OCI-LY7 (cell line): ENCODE results near the gene ASIC2. TPM values are rescaled to one million over a fixed set of nuclear protein-coding genes. Genes with fewer than 3 reads are reported as not detected.

Experiments
- BruUV-seq: library from RNA; stranded (reverse); fragments of 400-500 nt; replicated peaks from 2 replicates; lab custom pipeline; 2021; lab: Mats Ljungman, UMichigan
- CTCF ChIA-PET: fragments of 300-600 bp; sonication (Branson Sonifier 250); formaldehyde crosslinking; loops from one replicate; lab custom pipeline; 2022; ENCODE audit warnings: antibody characterized with exemption; ENCODE audit not compliant: unreplicated experiment; lab: Charles Lee
- POLR2A ChIA-PET: fragments of 300-600 bp; sonication (Branson Sonifier 250); formaldehyde crosslinking; loops from one replicate; lab custom pipeline; 2022; ENCODE audit warnings: antibody characterized with exemption; lab: Charles Lee
- DNase-seq: peaks from one replicate; pipeline ENCODE4 v3.0.0-alpha.2; 2015; ENCODE audit warnings: low spot score
- H2AFZ ChIP-seq: fragments of 200-600 bp; sonication (generic), shearing (Covaris generic); 2 replicates; pipeline ENCODE4 v1.6.1; 2014; ENCODE audit warnings: mild to moderate bottlenecking, antibody characterized with exemption, low read length, moderate library complexity
- H3K27ac ChIP-seq: fragments of 200-600 bp; sonication (generic); 2 replicates; pipeline ENCODE4 v1.5.1; 2014; ENCODE audit warnings: mixed run types, low read depth, mild to moderate bottlenecking, moderate library complexity, low read length, inconsistent platforms; ENCODE audit not compliant: poor library complexity, severe bottlenecking
- H3K36me3 ChIP-seq: fragments of 200-600 bp; sonication (generic); 2 replicates; pipeline ENCODE4 v1.6.1; 2014; ENCODE audit warnings: mild to moderate bottlenecking, antibody characterized with exemption, low read length, moderate library complexity, mixed read lengths; ENCODE audit not compliant: insufficient read depth
- H3K4me1 ChIP-seq: fragments of 200-600 bp; sonication (generic); 2 replicates; pipeline ENCODE4 v1.5.1; 2014; ENCODE audit warnings: mild to moderate bottlenecking, low read length; ENCODE audit not compliant: insufficient read depth, poor library complexity, severe bottlenecking
- H3K4me2 ChIP-seq: fragments of 200-600 bp; sonication (generic); 2 replicates; pipeline ENCODE4 v1.6.1; 2014; ENCODE audit warnings: mild to moderate bottlenecking, low read length
- H3K4me3 ChIP-seq: fragments of 200-600 bp; sonication (generic); 2 replicates; pipeline ENCODE4 v1.5.1; 2014; ENCODE audit warnings: mild to moderate bottlenecking, low read depth, low read length; ENCODE audit not compliant: poor library complexity, severe bottlenecking
- H3K79me2 ChIP-seq: fragments of 200-600 bp; sonication (generic); 2 replicates; pipeline ENCODE4 v1.6.1; 2016; ENCODE audit warnings: low read depth, mild to moderate bottlenecking, low read length, moderate library complexity, mixed read lengths; ENCODE audit not compliant: insufficient read depth
- H3K9me2 ChIP-seq: fragments of 200-600 bp; sonication (generic); 2 replicates; pipeline ENCODE4 v1.6.1; 2016; ENCODE audit warnings: mild to moderate bottlenecking, low read length, mixed read lengths; ENCODE audit not compliant: insufficient read depth
- H3K9me3 ChIP-seq: fragments of 200-600 bp; sonication (generic); 2 replicates; pipeline ENCODE4 v1.6.1; 2014; ENCODE audit warnings: mild to moderate bottlenecking, mixed run types, low read length, mixed read lengths
- H4K20me1 ChIP-seq: fragments of 200-600 bp; sonication (generic); 2 replicates; pipeline ENCODE4 v1.6.1; 2014; ENCODE audit warnings: mild to moderate bottlenecking, antibody characterized with exemption, low read length, moderate library complexity, mixed read lengths; ENCODE audit not compliant: insufficient read depth
- CTCF ChIP-seq: fragments of 200-600 bp; sonication (generic); conservative IDR thresholded peaks from 2 replicates; pipeline ENCODE4 v1.5.1; 2014; ENCODE audit warnings: mild to moderate bottlenecking, antibody characterized with exemption, low read length, moderate library complexity, mixed read lengths
- EZH2phosphoT487 ChIP-seq: fragments of 200-600 bp; sonication (generic); IDR thresholded peaks from 2 replicates; pipeline ENCODE4 v1.6.1; 2018; ENCODE audit warnings: low read depth, borderline replicate concordance, mild to moderate bottlenecking, mixed run types, antibody characterized with exemption, low read length, moderate library complexity, mixed read lengths
- intact Hi-C: fragments of 100-400 bp; cut with micrococcal nuclease; formaldehyde crosslinking; loops from one replicate; pipeline ENCODE4 v1.10.0; 2022; ENCODE audit not compliant: unreplicated experiment
- total RNA-seq, 2 experiments: library from RNA; depleted of rRNA in 1 of 2; stranded (reverse); fragments of >200 nt in 1 of 2; shearing (Covaris generic) in 1 of 2; gene quantifications; 2 replicates each; pipeline ENCODE4 v1.2.3, GENCODE V29; 2014 to 2022

Gene ASIC2
- total RNA-seq, 2 experiments from 2014 or later, result not detected

- no peak for DNase-seq
- no peaks in the 10 kb centered on the region for H4K20me1 ChIP-seq
- no peak overlapping the region for H3K27ac ChIP-seq
- no peaks in the 10 kb centered on the region for H3K9me3 ChIP-seq
- H2AFZ ChIP-seq, result no peak overlapping the region
- BruUV-seq, result no TSS peak
- no peaks in the 10 kb centered on the region for H3K9me2 ChIP-seq
- ChIA-PET CTCF (no interaction called here), POLR2A (interaction anchor here (0.6 kb wide), 1 partner anchor 219 kb away, joined by 3 read pairs; no protein-coding TSS in a partner anchor)
- H3K36me3 ChIP-seq, result no peaks in the 10 kb centered on the region
- intact Hi-C loops, result no loop called here
- no peaks in the 10 kb centered on the region for H3K4me1 ChIP-seq
- H3K4me2 ChIP-seq, result no peak overlapping the region
- TF ChIP-seq EZH2phosphoT487 (no peak), CTCF (no peak)
- H3K79me2 ChIP-seq, result no peaks in the 10 kb centered on the region
- H3K4me3 ChIP-seq, result no peak overlapping the region
These were observed 201.8 kb downstream of the ASIC2 start for GRCh38 chr17:33091271-33091670.

- H3K4me2 ChIP-seq, result no peak overlapping the region
- H2AFZ ChIP-seq, result no peak overlapping the region
- no peak for DNase-seq
- H3K4me3 ChIP-seq, result no peak overlapping the region
- no peaks in the 10 kb centered on the region for H3K4me1 ChIP-seq
- no peak overlapping the region for H3K27ac ChIP-seq
- CTCF ChIA-PET, result no interaction called here
- no peaks in the 10 kb centered on the region for H3K36me3 ChIP-seq
- no peaks in the 10 kb centered on the region for H4K20me1 ChIP-seq
- intact Hi-C loops, result no loop called here
- TF ChIP-seq EZH2phosphoT487, result no peak
- TF ChIP-seq CTCF, result no peak
- no peaks in the 10 kb centered on the region for H3K79me2 ChIP-seq
- no peaks in the 10 kb centered on the region for H3K9me2 ChIP-seq
- no peaks in the 10 kb centered on the region for H3K9me3 ChIP-seq
- no TSS peak for BruUV-seq
- POLR2A ChIA-PET, result no interaction called here
These were observed 202.3 kb downstream of the ASIC2 start for GRCh38 chr17:33090806-33091205.

- no peak overlapping the region for H3K27ac ChIP-seq
- no peaks in the 10 kb centered on the region for H3K9me3 ChIP-seq
- intact Hi-C loops, result no loop called here
- H4K20me1 ChIP-seq, result no peaks in the 10 kb centered on the region
- TF ChIP-seq CTCF (no peak), EZH2phosphoT487 (no peak)
- no peak for DNase-seq
- H3K4me1 ChIP-seq, result no peaks in the 10 kb centered on the region
- H3K9me2 ChIP-seq, result no peaks in the 10 kb centered on the region
- no peaks in the 10 kb centered on the region for H3K79me2 ChIP-seq
- ChIA-PET POLR2A (no interaction called here), CTCF (no interaction called here)
- H3K4me2 ChIP-seq, result no peak overlapping the region
- no peak overlapping the region for H2AFZ ChIP-seq
- no peaks in the 10 kb centered on the region for H3K36me3 ChIP-seq
- no TSS peak for BruUV-seq
- H3K4me3 ChIP-seq, result no peak overlapping the region
These were observed 206.2 kb downstream of the ASIC2 start for GRCh38 chr17:33086878-33087277.
